TTC549 (cell line): ENCODE measurements around the gene FOXN3.

ENCODE experiments used
- FAIRE-seq: peaks from 2 replicates; lab custom pipeline; 2012; peaks lifted over from hg19 to GRCh38; lab: Jason Lieb, UNC

The FOXN3 gene

DNA sequence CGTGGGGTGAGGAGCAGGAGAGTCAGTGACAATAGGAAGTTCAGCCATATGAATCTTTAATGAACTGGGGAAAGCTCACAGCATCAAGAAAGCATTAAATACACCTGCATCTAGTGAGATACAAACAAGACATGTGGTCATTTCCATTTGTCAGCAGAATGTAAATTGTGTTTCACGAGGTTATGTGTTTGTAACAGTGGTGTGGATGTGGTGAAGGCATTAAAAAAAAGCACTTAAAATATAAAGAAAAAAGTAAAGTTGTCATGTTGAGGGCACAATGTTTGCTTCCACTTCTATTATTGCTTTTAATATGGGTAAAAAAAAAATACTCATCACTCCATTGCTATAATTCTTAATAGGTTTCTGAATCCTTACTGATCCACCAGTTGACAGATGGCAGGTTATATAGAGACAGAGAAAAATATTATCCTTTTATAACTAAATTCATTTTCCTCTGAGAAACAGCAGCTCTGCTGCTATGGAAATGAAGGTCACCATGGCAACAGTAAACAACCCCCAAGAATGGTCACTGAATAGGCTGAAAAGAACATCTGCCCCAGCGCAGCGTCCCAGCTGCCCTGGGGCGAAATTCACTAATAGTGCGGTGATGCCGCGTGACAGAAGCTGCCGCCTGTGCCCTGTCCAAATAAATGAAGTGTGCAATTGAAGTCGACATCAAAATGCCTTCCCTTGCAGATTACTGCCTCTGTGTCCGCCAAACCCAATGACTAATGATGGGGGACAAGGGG is 226.1 kb downstream of the FOXN3 start:
- FAIRE-seq = no peak

DNA sequence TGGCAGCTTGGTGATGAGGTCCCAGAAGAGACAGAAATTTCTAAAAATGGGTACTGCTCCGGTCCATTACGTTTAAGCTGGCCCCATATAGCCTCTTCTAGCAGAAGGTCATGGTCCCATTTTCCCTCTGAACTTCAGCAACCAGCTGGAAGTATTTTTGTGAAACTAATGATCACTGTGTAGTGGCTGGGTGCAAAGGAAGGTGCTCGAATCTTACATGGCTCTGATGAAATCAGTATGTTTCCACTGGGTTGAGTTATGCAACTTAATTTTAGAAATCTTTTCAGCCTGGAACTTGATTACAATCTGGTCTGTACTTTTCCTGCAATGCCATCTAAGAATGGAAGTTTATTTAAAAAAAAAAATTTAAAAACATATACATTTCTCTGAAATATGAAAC is 228.5 kb downstream of the FOXN3 start:
- no peak for FAIRE-seq

DNA sequence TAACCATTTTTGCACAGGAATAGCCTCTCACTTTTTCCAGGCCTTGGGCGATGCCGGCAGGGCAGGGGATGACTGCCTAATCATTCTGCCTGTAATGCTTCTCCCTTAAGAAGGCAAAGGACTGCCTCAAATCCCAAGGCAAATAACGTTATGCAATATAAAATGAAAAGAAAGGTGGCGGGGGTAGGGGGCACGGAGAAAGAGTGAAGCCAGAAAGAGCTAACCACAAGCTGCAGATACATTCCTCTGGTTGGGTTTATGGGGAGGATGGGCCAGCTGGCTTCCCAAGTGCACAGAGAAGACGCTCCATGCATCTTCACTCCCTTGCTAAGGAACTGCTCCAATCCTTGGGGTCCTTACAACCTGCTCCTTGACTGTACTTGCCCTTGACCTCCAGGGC is 229.5 kb downstream of the FOXN3 start:
- FAIRE-seq = no peak

DNA sequence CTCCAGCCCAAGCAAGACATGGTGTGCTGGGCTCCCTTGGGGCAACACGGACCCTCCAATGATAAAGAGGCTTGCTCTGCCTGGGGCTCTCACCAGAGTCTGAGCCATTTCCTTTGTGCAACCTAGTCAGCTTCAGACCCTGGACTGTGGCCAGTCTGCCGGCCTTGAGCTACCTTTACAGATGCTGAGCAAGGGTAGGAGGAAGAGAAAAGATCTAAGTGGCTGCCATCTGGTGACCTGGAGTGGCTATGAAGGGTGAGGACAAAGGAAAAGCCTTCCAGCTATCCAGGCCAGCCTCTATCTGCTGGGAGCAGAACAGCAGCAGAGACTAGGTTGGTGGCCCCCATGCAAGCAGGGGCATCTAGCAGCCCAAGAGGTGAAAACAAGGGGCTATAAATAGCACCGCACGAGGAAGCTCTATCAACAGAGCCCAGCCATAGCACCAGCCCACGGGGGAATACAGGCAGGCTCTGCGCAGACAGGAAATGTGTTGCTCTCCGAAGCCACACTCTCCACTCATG is 230.1 kb downstream of the FOXN3 start:
- no peak for FAIRE-seq

DNA sequence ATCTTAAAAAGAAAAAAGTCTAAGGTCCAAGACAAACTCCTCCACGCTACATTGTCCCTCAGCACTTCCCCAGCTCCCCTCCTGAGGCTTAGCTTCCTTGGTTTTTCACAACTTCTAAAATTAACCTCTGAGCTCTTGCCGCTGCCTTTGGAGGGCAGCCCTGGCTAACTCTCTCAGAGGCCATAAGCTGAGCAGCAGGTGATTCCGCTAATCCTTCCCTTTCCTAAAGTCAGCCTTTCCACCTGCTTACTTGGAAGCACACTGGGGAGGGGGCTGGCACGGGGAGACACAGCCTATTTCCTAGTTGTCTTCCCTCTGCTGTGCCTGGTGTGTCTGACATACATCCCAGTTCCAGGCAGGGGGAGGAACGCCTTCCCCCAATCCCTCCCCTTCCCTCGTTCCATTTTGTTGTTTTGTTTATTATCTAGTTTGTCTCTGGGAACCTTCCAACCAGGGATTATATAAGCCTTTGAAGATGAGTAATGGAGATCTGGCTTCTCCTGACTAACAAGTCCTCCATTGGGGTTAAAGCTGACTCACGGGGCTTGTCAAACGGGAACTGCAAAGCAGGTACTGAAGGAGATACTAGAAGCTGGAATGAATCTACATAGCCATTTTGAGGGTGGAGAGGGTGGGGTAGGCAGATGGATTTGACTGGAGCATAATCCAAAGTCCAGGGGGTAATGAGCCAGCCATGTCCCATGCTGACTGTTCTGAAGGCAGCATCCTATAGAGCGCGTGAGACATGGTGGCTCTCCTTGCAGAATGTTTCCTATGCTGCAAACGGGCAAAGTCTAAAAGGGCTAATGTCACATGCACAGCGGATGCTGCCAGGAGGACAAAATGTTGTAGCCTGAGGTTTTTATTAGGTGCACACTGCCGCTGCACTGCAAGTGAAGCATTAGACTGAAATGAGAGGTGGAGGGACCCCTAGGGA is 230.8 kb downstream of the FOXN3 start:
- no peak for FAIRE-seq

DNA sequence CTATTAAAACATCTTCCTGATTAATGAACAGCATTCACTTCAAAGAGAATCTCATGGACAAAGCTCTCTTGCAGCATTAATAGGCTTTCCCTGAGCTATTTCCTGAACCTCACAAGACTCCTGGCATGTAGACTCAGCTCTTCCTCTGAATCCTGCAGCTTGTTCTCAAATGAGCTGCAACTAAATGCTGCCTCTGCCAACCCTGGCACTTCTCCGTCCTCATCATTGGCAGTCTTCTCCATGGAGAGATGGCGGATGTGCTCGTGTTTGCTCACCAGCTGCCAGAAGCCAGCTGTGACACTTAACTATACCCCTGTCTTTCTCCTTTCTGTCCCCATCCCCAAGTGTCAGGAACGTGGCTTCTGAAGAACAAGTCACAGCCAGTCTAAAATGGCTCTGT is 232.1 kb downstream of the FOXN3 start:
- FAIRE-seq = no peak

DNA sequence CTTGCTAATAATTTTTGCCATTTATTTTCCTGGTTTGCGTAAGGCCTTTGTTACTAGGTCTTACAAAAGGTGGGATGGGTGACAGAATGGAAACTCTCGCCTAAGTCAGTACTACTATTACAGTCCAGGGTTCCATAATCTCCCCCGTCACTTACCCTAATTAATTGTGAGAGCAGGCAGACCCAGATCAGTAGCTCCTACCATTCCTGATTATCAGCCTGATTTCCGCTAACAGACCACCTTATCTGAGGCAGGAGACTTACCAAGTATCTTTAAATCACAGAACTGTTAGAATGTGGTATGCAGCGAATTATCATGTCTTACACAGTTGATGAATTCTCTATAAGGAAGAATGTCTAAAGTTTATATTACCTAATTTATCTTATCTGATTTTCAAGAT is 234.7 kb downstream of the FOXN3 start:
- FAIRE-seq = no peak

DNA sequence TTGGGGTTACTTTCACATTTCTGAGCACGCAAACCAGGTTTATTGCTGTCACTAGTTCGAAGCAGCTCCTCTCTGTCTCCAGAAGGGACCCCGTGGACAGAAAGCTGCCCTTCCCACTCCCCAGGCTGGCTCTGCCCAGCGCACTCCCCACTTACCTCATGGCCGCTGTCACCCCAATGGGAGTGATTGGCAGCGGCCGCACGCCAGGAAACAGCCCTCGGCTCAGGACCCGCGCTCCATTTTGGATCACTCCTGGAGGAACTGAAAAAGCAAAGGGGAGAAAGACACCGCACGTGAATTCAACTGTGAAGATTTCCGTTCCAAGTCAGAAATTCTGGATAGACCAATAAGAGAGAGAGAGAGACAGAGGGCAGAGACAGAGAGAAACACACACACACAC is 236.5 kb downstream of the FOXN3 start:
- no peak for FAIRE-seq

DNA sequence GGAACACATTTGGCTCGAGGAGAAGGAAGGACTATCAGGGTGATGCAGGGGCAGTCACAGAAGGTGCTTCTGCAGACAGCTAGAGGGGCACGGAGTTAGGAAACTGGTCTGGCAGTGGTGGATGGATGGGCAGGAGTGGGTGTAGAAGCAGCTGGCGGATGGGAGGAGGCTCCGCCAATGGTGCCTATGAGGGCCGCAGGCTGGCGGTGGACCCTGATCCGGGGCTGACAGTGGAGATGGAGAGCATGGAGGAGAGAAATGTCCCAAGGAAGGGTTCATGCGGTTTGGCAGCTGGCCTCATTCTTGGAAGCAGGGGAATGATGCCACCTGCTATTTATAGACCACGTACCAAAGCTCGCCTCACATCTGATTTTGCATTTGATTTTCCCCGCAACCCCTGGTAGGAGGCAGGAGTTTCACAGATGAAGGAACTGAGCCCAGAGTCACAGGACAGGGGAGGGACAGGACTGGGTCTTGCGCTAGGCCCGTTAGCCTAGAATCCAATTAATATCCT is 237.1 kb downstream of the FOXN3 start:
- FAIRE-seq = no peak

DNA sequence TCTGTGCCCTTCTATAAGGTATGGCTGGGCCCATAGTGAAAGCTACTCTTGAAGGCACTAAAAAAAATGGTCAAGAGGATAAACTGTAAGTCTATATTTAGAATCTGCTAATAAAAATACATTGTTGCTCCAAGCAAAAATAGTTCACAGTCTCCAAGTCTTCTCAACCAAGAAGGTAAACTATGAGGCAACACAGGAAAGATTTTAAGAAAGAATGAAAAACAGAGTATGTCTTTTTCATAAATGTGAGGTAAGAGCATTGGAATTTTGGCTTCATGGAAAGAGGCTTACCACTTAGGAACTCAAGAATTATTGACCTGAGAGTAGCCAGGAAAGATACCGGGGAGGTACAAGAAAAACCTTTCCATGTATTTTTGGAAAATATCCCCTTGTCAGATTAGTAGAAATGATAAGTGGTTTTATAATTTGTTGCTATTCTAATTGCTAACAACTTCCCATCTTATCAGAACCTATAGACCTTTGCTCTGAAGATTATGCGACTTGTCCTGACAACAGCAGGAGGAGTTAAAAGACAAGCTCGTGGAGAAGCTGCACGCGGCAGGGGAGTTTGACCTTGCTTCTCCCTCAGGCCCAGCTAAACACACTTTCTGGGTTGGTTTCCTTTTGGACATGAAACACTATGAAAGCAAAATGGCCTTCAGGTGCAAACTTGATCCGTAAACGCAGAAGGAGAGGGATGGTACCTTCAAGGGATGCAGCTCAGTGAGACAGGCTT is 238.1 kb downstream of the FOXN3 start:
- FAIRE-seq = no peak

DNA sequence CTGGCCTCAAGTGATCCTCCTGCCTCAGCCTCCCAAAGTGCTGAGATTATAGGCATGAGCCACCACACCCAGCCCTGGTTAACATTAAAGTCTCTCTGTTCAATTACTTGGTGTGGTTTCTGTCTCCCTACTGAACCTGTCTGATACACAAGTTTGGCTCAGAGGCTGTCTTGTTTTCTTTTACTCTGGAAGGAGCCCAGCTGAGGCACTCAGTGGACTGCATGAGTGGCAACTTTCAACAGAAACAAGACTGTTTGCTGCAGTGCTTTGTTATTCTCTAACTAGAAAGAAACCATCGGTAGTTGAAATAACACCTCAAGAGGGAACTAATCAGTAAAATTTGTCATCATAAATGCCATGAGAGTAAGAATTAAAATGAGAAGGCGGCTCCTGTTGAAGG is 238.7 kb downstream of the FOXN3 start:
- FAIRE-seq = no peak

DNA sequence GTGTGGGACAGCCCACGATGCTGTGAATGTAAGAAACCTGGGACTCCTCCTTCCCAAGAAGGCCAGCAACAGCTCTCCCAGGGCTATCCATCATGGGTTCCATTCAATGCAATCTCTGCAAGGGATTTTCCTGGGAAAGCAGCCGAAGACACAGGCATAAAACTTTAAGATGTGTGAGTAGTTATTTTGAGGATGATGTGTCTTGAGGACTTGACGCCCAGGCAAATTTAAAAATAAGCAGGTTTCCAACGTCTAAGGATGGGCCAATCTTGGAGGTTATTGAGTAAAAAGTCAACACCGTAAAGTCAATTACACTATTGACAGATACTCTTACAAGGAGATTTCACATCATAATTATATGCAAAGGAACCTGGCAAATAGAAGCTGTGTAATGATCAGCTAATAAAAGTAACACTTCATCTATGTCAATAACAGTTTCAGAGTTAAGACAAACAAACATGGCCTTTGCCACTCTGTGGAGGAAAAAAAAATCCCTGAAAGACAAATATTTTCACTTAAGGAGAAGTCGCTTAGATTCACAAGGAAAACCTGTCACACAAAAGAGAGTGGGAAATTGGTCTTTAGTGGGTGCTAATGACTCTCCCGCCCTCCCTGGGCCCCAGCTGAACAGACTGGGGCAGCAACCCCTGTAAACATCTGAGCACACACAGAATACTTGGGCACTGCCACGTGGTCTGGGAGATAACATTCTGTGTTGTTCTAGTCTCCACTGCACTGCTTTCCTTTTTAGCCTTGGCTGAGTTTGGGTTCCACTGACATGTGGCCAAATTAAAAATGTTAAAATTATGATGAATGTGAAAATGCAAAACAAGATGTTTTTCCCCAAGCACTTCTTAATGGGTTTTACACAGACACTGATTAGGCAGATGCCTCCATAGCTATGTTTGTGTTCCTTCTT is 240.9 kb downstream of the FOXN3 start:
- FAIRE-seq = no peak

DNA sequence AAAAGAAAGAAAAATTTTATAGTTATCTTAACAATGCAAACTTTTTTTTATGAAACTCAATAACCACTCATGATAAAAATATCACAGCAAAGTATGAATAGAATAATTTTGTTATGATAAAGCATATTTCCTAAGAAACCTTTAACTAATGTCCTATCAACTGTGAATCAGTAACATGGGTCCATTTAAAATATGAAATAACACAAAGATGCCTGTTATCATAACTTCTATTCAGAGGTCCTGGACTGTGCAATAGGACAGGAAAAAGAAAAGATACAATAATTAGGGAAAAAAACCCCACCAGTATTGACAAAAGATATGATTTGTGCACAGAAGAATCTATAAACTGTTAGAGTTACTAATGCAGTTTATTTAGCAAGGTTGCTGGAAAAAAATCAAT is 245.4 kb downstream of the FOXN3 start:
- FAIRE-seq = no peak

DNA sequence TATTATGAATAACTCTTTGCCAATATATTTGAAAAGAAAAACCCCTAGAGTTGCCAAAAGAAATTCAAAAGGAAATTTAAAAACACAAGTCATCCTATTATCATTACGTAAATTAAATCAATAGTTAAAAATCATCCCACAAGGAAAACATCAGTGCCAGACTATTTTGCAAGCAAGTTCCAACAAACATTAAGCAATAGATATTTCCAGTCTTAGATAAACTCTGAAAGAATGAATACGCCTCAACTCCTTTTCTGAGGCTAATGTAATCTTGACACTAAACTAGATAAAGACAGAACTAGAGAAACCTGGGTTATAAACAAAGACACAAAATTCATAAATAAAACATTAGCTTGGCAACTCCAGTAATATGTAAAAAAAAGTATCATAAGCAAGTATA is 245.9 kb downstream of the FOXN3 start:
- no peak for FAIRE-seq

DNA sequence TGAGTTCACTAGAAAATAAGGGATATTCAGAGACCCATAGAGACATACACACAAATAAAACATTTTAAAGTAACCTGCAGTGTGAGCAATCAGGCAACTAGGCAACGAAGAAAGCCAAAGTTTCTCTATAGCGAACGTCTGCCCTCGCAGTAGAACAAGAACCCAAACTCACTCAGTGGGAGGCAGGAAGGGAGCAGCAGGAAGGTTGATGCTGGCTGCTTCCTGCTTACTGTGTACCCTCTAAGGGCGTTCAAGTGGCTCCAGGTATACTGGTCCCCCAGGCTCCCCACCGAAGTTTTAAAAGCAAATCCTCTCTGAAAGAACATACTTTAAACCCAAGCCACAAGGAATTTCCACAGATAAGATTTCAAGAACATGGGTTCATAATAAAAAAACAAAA is 249.3 kb downstream of the FOXN3 start:
- no peak for FAIRE-seq

DNA sequence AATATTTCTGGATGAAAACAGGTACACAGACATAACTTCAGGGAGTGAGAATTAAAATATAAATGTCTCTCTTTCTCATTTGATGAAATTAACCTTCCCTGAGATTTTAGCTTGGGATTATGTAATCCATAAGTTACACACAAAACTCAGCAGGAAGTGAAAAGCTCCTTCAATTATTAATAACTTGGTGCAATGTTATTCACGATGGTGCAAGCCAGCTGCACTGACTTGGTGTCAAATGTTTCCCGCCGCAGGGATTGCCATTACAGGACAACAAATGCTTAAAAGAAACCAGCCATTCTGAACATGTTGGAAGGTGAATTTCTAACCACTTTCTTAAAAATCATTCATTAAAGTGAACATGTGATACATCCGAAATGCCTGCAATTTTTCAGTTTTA is 250.4 kb downstream of the FOXN3 start:
- no peak for FAIRE-seq

DNA sequence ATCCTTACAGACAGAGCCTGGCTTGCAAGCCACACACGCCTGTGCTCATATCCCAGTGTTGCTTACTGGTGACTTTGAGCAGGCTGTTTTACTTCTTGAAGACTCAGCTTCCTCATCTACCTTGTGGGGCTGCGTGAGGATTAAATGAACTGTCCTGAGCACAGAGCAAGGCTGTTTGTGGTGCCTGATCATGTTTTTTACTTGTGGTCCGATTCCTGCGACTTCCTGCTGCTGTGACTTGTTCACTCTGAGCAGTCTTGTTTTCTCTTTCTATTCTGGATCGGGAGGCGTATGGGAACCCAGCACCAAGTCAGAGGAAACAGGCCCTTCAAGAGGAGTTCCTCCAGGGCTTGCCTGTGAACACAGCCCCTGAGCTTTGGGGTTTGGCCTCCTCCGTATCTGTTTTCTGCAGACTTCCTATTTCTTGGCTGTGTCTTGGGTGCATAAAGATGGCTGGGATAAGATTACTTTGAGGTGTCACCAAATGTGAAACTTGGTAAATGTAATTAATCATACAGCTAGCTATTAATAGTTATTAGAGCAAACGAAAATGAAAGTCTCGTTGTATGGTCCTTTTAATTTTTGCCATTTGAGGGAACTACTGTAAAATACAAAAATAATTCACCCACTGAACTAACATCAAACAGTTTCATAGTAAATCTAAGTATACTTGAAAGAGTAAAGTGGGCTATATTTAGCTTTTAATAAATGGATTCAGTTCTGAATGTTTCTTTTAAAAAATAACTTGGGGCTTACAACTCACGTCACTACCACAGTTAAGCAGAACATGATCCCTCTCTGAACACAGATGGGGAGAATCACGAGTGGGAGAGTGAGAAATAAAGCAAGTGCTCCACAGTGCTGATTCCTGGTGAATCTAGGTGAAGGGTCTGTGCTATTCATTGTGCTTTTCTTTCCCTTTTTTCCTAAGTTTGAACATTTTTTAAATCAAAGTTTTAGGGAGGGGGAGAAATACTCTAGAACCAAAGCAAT is 251.5 kb downstream of the FOXN3 start:
- FAIRE-seq = no peak

DNA sequence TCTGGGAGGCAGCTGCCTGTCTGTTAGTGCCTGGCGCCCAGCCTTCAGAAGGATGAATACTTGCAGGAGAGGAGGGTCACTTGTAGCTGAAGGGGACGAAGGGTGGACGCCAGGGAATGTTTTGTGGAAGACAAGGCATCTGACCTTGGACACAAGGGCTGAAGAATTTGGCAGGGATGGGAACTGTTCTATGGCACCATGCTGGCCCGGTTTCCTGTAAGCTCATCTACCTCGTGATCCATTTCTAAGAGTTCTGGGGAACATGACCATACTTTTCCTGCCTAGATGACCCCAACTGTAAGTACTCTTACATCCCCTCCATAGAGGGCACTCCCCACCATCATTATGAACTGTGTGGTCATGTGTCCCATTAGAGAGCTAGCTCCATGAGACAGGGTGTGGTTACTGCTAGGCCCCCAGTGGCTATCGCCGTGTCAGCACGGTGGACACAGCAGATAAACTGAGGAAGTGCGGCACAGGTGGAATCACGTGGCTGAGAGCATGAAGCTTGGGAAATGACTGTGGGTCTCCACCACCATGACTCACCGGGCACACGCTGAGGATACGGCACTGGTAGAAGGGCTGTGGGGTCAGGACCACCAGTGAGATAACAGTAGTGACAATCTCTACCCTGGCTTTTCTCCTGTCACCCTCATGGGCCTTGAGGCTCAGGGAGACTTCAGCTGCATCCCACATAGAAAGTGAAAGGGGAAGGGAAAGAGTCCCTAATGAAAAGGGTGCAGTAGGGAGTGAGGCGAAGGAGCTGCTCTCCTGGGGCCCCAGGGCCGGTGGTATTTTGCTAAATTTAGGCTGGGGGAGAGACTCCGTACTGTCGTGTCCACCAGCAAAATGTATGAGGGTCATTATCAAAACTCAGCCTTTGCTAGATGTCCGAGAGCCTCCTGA is 252.6 kb downstream of the FOXN3 start:
- FAIRE-seq = no peak

DNA sequence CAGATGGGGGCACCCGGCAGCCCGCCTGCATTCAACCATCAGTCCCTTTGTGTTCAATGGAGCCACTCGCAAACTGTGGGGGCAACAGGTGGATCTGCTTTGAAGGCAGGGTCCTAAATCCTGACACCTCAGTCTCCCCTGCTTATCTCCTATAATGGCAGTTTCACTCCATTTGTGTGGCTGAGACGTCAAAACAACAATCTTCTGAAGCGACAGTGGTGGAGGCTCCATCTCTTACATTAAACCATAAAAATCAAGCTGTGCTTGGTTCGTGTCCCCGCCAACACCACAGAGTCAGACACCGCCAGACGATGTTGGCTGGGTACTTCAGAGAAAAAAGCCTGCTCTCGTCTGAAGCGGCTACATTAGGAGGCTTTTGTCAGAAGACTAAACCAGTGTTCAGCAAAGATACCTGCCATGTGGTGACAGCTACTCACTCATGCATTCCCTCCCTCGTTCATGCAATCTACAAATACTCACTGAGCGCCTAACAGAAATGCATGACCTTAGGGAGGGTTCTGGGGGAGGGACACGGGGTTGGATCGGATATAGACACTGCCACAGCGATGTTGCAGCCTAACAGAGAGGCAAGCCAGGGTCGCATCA is 253.9 kb downstream of the FOXN3 start:
- no peak for FAIRE-seq
